PC-3 (cell line): ENCODE data around the gene IDI2.

Experiments used
- EZH2 ChIP-seq: fragments of 300-600 bp; sonication (generic); IDR thresholded peaks from one replicate; pipeline ENCODE4 v1.6.1; 2017; ENCODE audit warnings: antibody characterized with exemption, mild to moderate bottlenecking, low read length; ENCODE audit not compliant: unreplicated experiment
- TF ChIP-seq, protein P1 (sequence below): fragments of 300-600 bp; sonication (generic); conservative IDR thresholded peaks from 2 replicates; pipeline ENCODE4 v1.5.1; 2017; ENCODE audit warnings: antibody characterized with exemption, low read depth, mild to moderate bottlenecking, low read length

DNA sequence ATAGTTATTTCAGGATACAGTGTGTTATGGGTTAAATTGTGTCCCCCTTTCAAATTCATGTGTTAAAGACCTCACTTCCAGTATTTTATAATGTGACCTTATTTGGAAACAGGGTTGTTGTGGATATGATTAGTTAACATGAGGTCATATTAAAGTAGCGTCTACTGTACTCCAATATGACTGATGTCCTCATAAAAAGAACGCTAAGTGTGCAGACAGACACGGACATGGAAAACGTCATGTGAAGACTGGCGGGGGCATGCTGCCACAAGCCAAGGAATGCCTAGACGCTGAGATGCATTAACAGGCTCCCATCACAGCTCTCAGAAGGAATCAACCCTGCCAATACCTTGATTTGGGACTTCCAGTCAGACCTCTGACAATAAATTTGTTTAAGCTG is 29.0 kb upstream of the IDI2 start:
- TF ChIP-seq EZH2: no peak
- TF ChIP-seq, protein P1, sequence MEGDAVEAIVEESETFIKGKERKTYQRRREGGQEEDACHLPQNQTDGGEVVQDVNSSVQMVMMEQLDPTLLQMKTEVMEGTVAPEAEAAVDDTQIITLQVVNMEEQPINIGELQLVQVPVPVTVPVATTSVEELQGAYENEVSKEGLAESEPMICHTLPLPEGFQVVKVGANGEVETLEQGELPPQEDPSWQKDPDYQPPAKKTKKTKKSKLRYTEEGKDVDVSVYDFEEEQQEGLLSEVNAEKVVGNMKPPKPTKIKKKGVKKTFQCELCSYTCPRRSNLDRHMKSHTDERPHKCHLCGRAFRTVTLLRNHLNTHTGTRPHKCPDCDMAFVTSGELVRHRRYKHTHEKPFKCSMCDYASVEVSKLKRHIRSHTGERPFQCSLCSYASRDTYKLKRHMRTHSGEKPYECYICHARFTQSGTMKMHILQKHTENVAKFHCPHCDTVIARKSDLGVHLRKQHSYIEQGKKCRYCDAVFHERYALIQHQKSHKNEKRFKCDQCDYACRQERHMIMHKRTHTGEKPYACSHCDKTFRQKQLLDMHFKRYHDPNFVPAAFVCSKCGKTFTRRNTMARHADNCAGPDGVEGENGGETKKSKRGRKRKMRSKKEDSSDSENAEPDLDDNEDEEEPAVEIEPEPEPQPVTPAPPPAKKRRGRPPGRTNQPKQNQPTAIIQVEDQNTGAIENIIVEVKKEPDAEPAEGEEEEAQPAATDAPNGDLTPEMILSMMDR: no peak
